GM21528 (cell line): ENCODE measurements around the gene GPR156.
"Not testable (repeated sequence)": the region's sequence is repeated elsewhere in the genome, so short reads cannot be mapped to it uniquely, and the experiment has no call there.

ENCODE experiments used
- ATAC-seq: cut with Tn5 transposase; IDR thresholded peaks from one replicate; pipeline ENCODE4 v1.9.1; 2021; ENCODE audit warnings: mild to moderate bottlenecking, moderate library complexity; ENCODE audit not compliant: unreplicated experiment, low FRiP score

GPR156 gene

DNA sequence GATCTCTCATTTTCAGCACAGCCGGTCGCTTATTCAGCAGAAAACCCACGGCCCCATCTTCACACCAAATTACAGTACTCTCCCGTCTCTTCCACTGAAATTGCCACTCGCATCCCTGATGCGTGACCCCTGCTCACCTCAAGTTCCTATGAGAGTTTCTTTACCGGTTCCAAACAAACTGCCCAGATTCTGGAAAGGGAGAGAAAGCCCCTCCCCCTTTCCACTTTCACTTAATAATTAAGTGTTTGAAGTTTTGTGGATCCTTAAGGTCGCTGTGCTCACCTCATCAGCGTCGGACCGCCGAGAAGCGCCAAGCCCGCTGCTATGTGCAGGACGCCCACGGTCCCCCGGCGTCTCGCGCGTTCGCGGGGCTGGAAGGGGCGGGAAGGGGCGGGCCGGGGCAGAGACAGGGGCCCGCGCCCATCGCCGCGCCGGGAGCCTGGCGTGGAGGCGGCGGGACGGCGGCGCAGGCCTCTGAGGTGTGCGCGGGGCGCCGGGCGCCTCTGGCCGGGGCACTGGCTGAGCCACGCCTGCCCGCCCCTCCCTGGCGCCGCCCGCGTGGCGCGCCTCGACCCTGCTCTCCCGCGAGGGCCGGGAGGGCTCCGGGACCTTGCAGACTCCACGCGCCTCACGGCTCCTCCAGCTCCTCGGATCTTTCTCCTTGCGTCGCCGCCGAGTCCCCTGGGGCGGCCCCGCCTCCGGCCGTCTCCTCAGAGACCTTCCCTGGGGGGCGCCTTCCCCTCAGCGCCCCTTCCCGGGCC lies at the start of gene GPR156:
GPR156 (minus strand) TSS at position 476 of the 761 bp plus-strand sequence. CDS start 41,124 bp downstream, outside the sequence.
- ATAC-seq: no peak

- no peak for ATAC-seq
Measured at GRCh38 chr3:120332646-120333045, 47.6 kb upstream of the GPR156 start.

- no peak for ATAC-seq
Measured at GRCh38 chr3:120331076-120331475, 46.1 kb upstream of the GPR156 start.

- no peak for ATAC-seq
Measured at GRCh38 chr3:120326784-120327183, 41.8 kb upstream of the GPR156 start.

DNA sequence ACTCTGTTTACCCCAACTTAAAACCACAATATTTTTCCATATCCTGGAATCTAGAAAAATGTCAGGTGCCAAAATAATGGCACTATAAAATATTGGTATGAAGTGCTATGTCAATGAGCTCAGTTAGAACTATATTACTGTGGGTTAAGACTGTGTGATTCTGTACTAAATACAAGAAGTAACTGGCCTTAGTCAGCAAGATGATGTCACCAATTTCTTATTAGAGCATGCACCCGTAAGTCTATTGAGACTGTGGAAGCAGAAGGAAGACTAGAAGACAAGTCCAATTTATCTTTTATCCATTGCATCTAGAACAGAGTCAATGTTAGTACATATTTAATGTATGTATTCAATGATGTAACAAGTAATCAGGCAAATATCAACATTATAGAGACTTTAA lies 39.2 kb upstream of the GPR156 start:
- no peak for ATAC-seq

- ATAC-seq: not testable (repeated sequence)
Measured at GRCh38 chr3:120323761-120324160, 38.7 kb upstream of the GPR156 start.

- ATAC-seq: no peak
Measured at GRCh38 chr3:120311863-120312794, 27.1 kb upstream of the GPR156 start.

GRCh38 chr3:120306519-120307455 lies 21.8 kb upstream of the GPR156 start:
- no peak for ATAC-seq

DNA sequence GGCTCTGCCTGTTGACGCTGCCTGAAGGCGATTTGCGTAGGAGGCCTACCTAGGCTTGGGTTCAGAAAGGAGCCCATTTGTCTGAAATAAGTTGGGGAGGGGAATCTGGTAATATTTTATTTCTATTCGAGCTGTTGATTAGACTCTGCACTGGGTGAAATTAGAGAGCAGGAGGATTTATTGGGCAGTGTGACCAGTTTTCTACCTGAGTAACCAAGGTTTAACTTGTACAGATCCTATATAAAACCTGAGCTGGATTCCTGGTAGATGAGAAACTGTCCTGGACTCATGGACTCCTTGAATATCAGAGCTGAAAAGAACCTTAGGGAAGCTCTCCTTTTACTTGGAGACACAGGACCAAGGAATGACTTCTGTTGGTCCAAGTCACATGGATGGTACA lies 19.6 kb upstream of the GPR156 start:
- no peak for ATAC-seq

DNA sequence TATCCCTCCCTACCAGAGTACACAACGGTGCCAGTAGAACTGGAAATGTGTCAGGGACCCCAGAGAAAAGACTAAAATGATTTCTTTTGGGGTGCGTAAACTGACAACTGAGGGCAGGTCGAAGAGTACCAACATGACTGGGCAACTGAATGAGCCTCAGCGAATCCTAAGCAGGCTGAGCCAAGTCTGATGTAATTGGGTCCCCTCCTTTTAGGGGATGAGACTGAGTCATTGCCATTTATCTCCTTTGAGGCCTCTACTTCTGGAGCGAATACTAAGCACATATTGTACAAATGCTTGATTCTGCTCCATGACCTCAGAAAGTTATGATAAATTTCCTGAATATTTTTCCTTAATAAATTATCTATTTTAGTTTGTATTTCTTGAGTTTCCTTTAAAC lies 17.3 kb upstream of the GPR156 start:
- ATAC-seq: no peak

- no peak for ATAC-seq
Measured at GRCh38 chr3:120300971-120301370, 15.9 kb upstream of the GPR156 start.

GRCh38 chr3:120299403-120299802 lies 14.4 kb upstream of the GPR156 start:
- ATAC-seq: no peak

DNA sequence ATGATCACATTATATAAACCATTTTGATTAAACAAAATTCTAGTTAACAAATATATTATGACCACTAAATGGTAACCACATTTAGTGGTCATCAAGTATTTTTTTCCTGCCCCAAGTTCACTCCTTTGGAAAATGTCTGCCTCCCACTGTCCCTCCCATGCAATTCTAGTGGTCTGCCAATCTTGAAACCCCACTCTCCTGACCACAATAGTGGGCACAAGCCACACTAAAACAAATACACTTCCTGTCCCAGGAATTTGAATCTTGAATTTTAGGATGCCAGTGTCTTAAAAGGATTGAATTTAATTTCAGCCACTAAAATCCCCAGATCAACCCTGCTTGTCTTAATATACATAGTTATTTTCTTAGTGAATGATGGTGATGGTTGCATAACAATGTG lies 14.0 kb upstream of the GPR156 start:
- no peak for ATAC-seq

GRCh38 chr3:120291552-120291951 lies 6.5 kb upstream of the GPR156 start:
- not testable (repeated sequence) for ATAC-seq

GRCh38 chr3:120289636-120290035 lies 4.6 kb upstream of the GPR156 start:
- no peak for ATAC-seq

DNA sequence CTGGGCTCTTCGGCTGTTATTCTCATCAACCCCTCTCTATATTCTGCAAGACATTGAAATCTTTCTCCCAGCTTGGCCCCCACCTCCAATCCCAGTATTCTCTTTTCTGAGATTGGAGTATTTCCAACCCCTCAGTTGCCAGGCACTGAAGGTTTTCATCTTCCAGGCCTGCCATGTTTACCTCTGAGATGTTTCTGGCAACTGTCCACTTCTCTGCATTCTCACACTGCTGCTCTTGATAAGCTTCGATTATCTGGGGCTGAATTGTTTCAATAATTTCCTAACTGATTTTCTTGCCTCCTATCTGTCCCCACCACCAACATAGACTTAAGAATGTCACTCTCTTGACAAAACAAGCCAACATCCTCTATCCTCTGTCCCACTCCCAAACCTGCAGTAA lies 1.4 kb upstream of the GPR156 start:
- ATAC-seq: no peak

GRCh38 chr3:120285508-120285841 lies 453 bp upstream of the GPR156 start:
- no peak for ATAC-seq

GRCh38 chr3:120281261-120281660 lies 3.8 kb downstream of the GPR156 start:
- ATAC-seq: no peak

GRCh38 chr3:120280566-120280965 lies 4.5 kb downstream of the GPR156 start:
- ATAC-seq: no peak

DNA sequence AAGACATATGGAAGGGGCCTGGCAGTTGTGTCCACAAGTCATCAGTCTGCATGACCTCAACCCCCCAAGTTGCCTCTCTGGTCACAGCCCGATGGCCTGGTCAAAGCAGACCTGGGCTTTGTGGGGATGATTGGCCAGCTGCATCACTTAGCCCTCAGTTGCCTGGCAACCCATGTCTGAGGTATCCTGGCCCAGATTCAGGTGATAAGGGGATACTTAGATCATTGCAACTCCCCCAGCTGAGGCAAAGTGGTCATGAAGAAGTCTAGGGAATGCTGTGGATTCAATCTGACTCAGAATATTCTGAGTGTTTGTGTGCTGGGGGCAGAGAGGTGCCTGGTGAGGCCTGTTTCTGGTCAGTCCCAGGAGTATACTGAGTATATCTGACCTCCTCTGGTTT lies 5.0 kb downstream of the GPR156 start:
- ATAC-seq: no peak

GRCh38 chr3:120276767-120277166 lies 8.3 kb downstream of the GPR156 start:
- ATAC-seq: no peak
